ENCODE results near the gene TAB2.

DNA sequence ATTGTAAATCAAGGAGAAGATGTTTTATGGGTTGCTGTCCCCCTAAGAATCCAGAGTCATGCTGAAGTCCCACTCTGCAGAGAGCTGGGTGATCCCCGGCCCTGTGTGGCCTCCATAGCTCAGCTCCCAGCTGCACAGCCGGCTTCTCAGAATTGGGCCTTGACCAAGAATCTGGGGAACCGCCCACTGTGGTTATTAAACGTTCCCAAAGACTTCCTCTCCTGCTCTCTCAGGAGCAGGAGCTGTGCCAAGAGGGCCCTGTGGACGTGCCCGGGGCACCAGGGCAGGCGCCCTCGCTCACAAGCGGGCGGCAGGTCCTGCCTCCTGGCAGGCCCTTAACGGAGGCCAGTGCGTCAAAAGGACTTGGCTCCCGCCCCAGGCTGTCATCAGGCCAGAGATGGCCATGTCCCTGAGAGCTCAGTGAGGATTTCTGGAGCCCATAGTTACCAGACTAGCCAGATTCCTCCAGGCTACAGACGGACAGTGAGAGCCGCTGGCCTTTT is 136.9 kb downstream of the TAB2 start:
- TF ChIP-seq, protein P1, sequence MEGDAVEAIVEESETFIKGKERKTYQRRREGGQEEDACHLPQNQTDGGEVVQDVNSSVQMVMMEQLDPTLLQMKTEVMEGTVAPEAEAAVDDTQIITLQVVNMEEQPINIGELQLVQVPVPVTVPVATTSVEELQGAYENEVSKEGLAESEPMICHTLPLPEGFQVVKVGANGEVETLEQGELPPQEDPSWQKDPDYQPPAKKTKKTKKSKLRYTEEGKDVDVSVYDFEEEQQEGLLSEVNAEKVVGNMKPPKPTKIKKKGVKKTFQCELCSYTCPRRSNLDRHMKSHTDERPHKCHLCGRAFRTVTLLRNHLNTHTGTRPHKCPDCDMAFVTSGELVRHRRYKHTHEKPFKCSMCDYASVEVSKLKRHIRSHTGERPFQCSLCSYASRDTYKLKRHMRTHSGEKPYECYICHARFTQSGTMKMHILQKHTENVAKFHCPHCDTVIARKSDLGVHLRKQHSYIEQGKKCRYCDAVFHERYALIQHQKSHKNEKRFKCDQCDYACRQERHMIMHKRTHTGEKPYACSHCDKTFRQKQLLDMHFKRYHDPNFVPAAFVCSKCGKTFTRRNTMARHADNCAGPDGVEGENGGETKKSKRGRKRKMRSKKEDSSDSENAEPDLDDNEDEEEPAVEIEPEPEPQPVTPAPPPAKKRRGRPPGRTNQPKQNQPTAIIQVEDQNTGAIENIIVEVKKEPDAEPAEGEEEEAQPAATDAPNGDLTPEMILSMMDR (IDR thresholded peaks at IDR 0.05 in 4 of 5, conservative IDR thresholded peaks at IDR 0.05 in 1 of 5) = no peak
- no peak for TF ChIP-seq POLR2A (IDR thresholded peaks at IDR 0.05)
